SK-N-SH treated with all-trans-retinoic acid at 6 μM for 48 hours (cell line): ENCODE data around the gene HOXC13.

Source experiments
- ARNTL ChIP-seq: fragments of 450-650 bp; formaldehyde crosslinking; IDR thresholded peaks from 2 replicates; pipeline ENCODE4 v1.5.0; 2020; ENCODE audit warnings: low read depth, mild to moderate bottlenecking, moderate library complexity, borderline replicate concordance
- BACH2 ChIP-seq: fragments of 250-450 bp; sonication (Bioruptor Pico); IDR thresholded peaks from 2 replicates; pipeline ENCODE4 v1.9.0; 2021; ENCODE audit warnings: mild to moderate bottlenecking, borderline replicate concordance
- CREB5 ChIP-seq: fragments of 250-450 bp; sonication (Bioruptor Pico); IDR thresholded peaks from 2 replicates; pipeline ENCODE4 v1.5.1; 2020; ENCODE audit warnings: low read depth, mild to moderate bottlenecking, moderate library complexity
- PATZ1 ChIP-seq: fragments of 250-450 bp; sonication (Bioruptor Pico); IDR thresholded peaks from 2 replicates; pipeline ENCODE4 v1.8.0; 2020; ENCODE audit warnings: mild to moderate bottlenecking, moderate library complexity, borderline replicate concordance
- PPARA ChIP-seq: fragments of 250-450 bp; sonication (Bioruptor Pico); IDR thresholded peaks from 2 replicates; pipeline ENCODE4 v1.5.0; 2020; ENCODE audit warnings: mild to moderate bottlenecking, borderline replicate concordance
- ZFP30 ChIP-seq: fragments of 450-650 bp; formaldehyde crosslinking; IDR thresholded peaks from 2 replicates; pipeline ENCODE4 v1.5.0; 2022; ENCODE audit warnings: mild to moderate bottlenecking, moderate library complexity

GRCh38 chr12:53952871-53953734 is 14.5 kb downstream of the HOXC13 start:
- TF ChIP-seq ARNTL (CRISPR knock-in tag), result no peak
- TF ChIP-seq PATZ1 (CRISPR knock-in tag), result no peak
- TF ChIP-seq PPARA (CRISPR knock-in tag), result no peak
- TF ChIP-seq BACH2 (CRISPR knock-in tag), result no peak
- no peak for TF ChIP-seq CREB5
- TF ChIP-seq ZFP30 (CRISPR knock-in tag), result no peak
